Measurements from ENCODE around the gene IQGAP2. TPM values are rescaled to one million over a fixed set of nuclear protein-coding genes. Genes with fewer than 3 reads are reported as not detected.

IQGAP2 gene
- total RNA-seq, 1 donor, result 0.36 TPM

GRCh38 chr5:76718880-76719279 lies 315.8 kb downstream of the IQGAP2 start:
- DNase-seq (ENCODE audit: insufficient read length, low spot score, missing footprints), result no peak
- peaks cover 76% of the 10 kb centered on the region for H3K79me2 ChIP-seq (ENCODE audit: insufficient read depth, low read length)
- no peaks in the 10 kb centered on the region for H3K36me3 ChIP-seq (ENCODE audit: insufficient read depth, low read length)
- peak overlapping the region; percentile 46 for H3K27ac ChIP-seq (ENCODE audit: low read depth, low read length)
- TF ChIP-seq CTCF (IDR thresholded peaks at IDR 0.05; ENCODE audit: extremely low read depth, low read depth, low read length), result no peak
- no peak overlapping the region for H2AFZ ChIP-seq (ENCODE audit: low read length)
- no peak overlapping the region for H3K4me2 ChIP-seq (ENCODE audit: insufficient read depth, low read length)
- H3K9me3 ChIP-seq (ENCODE audit: low read depth, low read length), result no peaks in the 10 kb centered on the region
- H4K20me1 ChIP-seq (ENCODE audit: insufficient read depth, low read length), result peaks cover 3% of the 10 kb centered on the region
- peaks cover 5% of the 10 kb centered on the region for H3K4me1 ChIP-seq (ENCODE audit: insufficient read depth, low read length)
- peaks cover 9% of the 10 kb centered on the region for H3K27me3 ChIP-seq (ENCODE audit: insufficient read depth, low read length)
- no peak overlapping the region for H3K4me3 ChIP-seq (ENCODE audit: insufficient read depth, low read length)

- TF ChIP-seq CTCF (IDR thresholded peaks at IDR 0.05; ENCODE audit: extremely low read depth, low read depth, low read length), result no peak
- Histone ChIP-seq H3K4me3 (ENCODE audit: insufficient read depth, low read length) (no peak overlapping the region), H3K4me2 (ENCODE audit: insufficient read depth, low read length) (no peak overlapping the region), H3K79me2 (ENCODE audit: insufficient read depth, low read length) (peaks cover 94% of the 10 kb centered on the region), H3K9me3 (ENCODE audit: low read depth, low read length) (no peaks in the 10 kb centered on the region), H3K27me3 (ENCODE audit: insufficient read depth, low read length) (no peaks in the 10 kb centered on the region), H2AFZ (ENCODE audit: low read length) (no peak overlapping the region), H4K20me1 (ENCODE audit: insufficient read depth, low read length) (peaks cover 3% of the 10 kb centered on the region), H3K27ac (ENCODE audit: low read depth, low read length) (no peak overlapping the region), H3K4me1 (ENCODE audit: insufficient read depth, low read length) (peaks cover 17% of the 10 kb centered on the region), H3K36me3 (ENCODE audit: insufficient read depth, low read length) (no peaks in the 10 kb centered on the region)
- DNase-seq (ENCODE audit: insufficient read length, low spot score, missing footprints), result peak; percentile 18
Observed at GRCh38 chr5:76720988-76721569, 318.0 kb downstream of the IQGAP2 start.

- Histone ChIP-seq H4K20me1 (ENCODE audit: insufficient read depth, low read length) (peaks cover 3% of the 10 kb centered on the region), H3K4me1 (ENCODE audit: insufficient read depth, low read length) (peaks cover 13% of the 10 kb centered on the region), H3K27ac (ENCODE audit: low read depth, low read length) (no peak overlapping the region), H3K27me3 (ENCODE audit: insufficient read depth, low read length) (no peaks in the 10 kb centered on the region), H3K4me3 (ENCODE audit: insufficient read depth, low read length) (no peak overlapping the region), H2AFZ (ENCODE audit: low read length) (no peak overlapping the region), H3K4me2 (ENCODE audit: insufficient read depth, low read length) (no peak overlapping the region), H3K36me3 (ENCODE audit: insufficient read depth, low read length) (no peaks in the 10 kb centered on the region), H3K79me2 (ENCODE audit: insufficient read depth, low read length) (peaks cover 84% of the 10 kb centered on the region), H3K9me3 (ENCODE audit: low read depth, low read length) (no peaks in the 10 kb centered on the region)
- no peak for TF ChIP-seq CTCF (IDR thresholded peaks at IDR 0.05; ENCODE audit: extremely low read depth, low read depth, low read length)
- DNase-seq (ENCODE audit: insufficient read length, low spot score, missing footprints), result no peak
Observed at GRCh38 chr5:76723266-76723665, 320.2 kb downstream of the IQGAP2 start.

- H3K4me1 ChIP-seq (ENCODE audit: insufficient read depth, low read length), result peaks cover 12% of the 10 kb centered on the region
- no peaks in the 10 kb centered on the region for H3K36me3 ChIP-seq (ENCODE audit: insufficient read depth, low read length)
- no peak overlapping the region for H3K4me3 ChIP-seq (ENCODE audit: insufficient read depth, low read length)
- H3K27me3 ChIP-seq (ENCODE audit: insufficient read depth, low read length), result no peaks in the 10 kb centered on the region
- H3K27ac ChIP-seq (ENCODE audit: low read depth, low read length), result peak overlapping the region; percentile 75
- DNase-seq (ENCODE audit: insufficient read length, low spot score, missing footprints), result peak; percentile 15
- H2AFZ ChIP-seq (ENCODE audit: low read length), result no peak overlapping the region
- H3K9me3 ChIP-seq (ENCODE audit: low read depth, low read length), result no peaks in the 10 kb centered on the region
- peaks cover 82% of the 10 kb centered on the region for H3K79me2 ChIP-seq (ENCODE audit: insufficient read depth, low read length)
- TF ChIP-seq CTCF (IDR thresholded peaks at IDR 0.05; ENCODE audit: extremely low read depth, low read depth, low read length), result no peak
- peaks cover under 1% of the 10 kb centered on the region for H4K20me1 ChIP-seq (ENCODE audit: insufficient read depth, low read length)
- no peak overlapping the region for H3K4me2 ChIP-seq (ENCODE audit: insufficient read depth, low read length)
Observed at GRCh38 chr5:76723906-76724305, 320.8 kb downstream of the IQGAP2 start.

Measured in osteoblast (primary cell).